ENCODE measurements around the gene LIG1.

The LIG1 gene

GRCh38 chr19:48206397-48207093, 36.4 kb upstream of the LIG1 start:
- TF ChIP-seq GLI4 (tag by site-specific recombination; IDR thresholded peaks at IDR 0.05) (no peak), SP3 (tag by site-specific recombination; IDR thresholded peaks at IDR 0.05) (no peak), SETDB1 (IDR thresholded peaks at IDR 0.05; ENCODE audit: insufficient read length, low read length) (no peak), OSR2 (tag by site-specific recombination; IDR thresholded peaks at IDR 0.05) (no peak), ZBTB17 (tag by site-specific recombination; IDR thresholded peaks at IDR 0.05) (peak; percentile 26; the same call in 1 of the 2 replicates), ZNF529 (tag by site-specific recombination; IDR thresholded peaks at IDR 0.05; ENCODE audit: insufficient replicate concordance) (no peak), ZNF473 (tag by site-specific recombination; IDR thresholded peaks at IDR 0.05) (no peak), ZNF830 (tag by site-specific recombination; IDR thresholded peaks at IDR 0.05; ENCODE audit: low read depth) (no peak)
- CTCF ChIA-PET: no interaction called here

GRCh38 chr19:48203794-48204628, 33.9 kb upstream of the LIG1 start:
- peak overlapping the region; percentile 63 for H3K4me3 ChIP-seq (ENCODE audit: low read depth, low read length)
- H3K36me3 ChIP-seq (ENCODE audit: control insufficient read depth in 2 of 2, insufficient read depth in 1 of 2, low read length in 2 of 2): no peaks in the 10 kb centered on the region
- POLR2A ChIA-PET: interaction anchor here (0.5 to 2.9 kb wide), 27 partner anchors 8 to 588 kb away, joined by 3 to 54 read pairs (median 5); partner anchors contain the start of genes CARD8, LIG1, PLA2G4C and RPL18
- CTCF ChIA-PET: interaction anchor here (0.6 to 3.6 kb wide), 15 partner anchors 13 to 638 kb away, joined by 3 to 23 read pairs (median 4); no protein-coding TSS in a partner anchor
- peak overlapping the region; percentile 37 for H3K27ac ChIP-seq (ENCODE audit: extremely low read depth, low read depth, low read length)
- peaks cover 5% of the 10 kb centered on the region; the same call in 1 of the 2 replicates for H3K4me1 ChIP-seq (ENCODE audit: control insufficient read depth, insufficient read depth, low read length)
- H3K9me3 ChIP-seq (ENCODE audit: control insufficient read depth, insufficient read depth, low read depth, low read length): no peaks in the 10 kb centered on the region
- no peak for TF ChIP-seq ZNF473 (tag by site-specific recombination; IDR thresholded peaks at IDR 0.05)
- no peak for TF ChIP-seq ZNF548 (tag by site-specific recombination; IDR thresholded peaks at IDR 0.05)
- no peak for TF ChIP-seq ZNF776 (tag by site-specific recombination; IDR thresholded peaks at IDR 0.05; ENCODE audit: borderline replicate concordance)
- no peak for TF ChIP-seq YY2 (tag by site-specific recombination; IDR thresholded peaks at IDR 0.05)
- no peak for TF ChIP-seq ZNF777 (tag by site-specific recombination; IDR thresholded peaks at IDR 0.05; ENCODE audit: borderline replicate concordance)
- TF ChIP-seq ZNF214 (tag by site-specific recombination; IDR thresholded peaks at IDR 0.05; ENCODE audit: borderline replicate concordance): no peak
- TF ChIP-seq KLF1 (tag by site-specific recombination; IDR thresholded peaks at IDR 0.05): peak; percentile 32; the same call in 1 of the 2 replicates
- 0 out of 2 replicates have a peak, but pooled peaks have one; percentile 26 for TF ChIP-seq ZNF629 (tag by site-specific recombination; IDR thresholded peaks at IDR 0.05)
- TF ChIP-seq ZNF76 (tag by site-specific recombination; IDR thresholded peaks at IDR 0.05; ENCODE audit: borderline replicate concordance, low read depth): peak; percentile 84
- TF ChIP-seq SCRT1 (tag by site-specific recombination; IDR thresholded peaks at IDR 0.05; ENCODE audit: borderline replicate concordance): peak; percentile 95
- no peak for TF ChIP-seq ZNF266 (tag by site-specific recombination; IDR thresholded peaks at IDR 0.05; ENCODE audit: low read depth)
- peak; percentile 22; the same call in 1 of the 2 replicates for TF ChIP-seq ZNF843 (tag by site-specific recombination; IDR thresholded peaks at IDR 0.05)
- peak; percentile 93; the same call in 1 of the 2 replicates for TF ChIP-seq ZNF121 (tag by site-specific recombination; IDR thresholded peaks at IDR 0.05)
- TF ChIP-seq ZNF146 (tag by site-specific recombination; IDR thresholded peaks at IDR 0.05): no peak
- TF ChIP-seq MYNN (tag by site-specific recombination; IDR thresholded peaks at IDR 0.05; ENCODE audit: borderline replicate concordance): peak; percentile 93
- TF ChIP-seq ZNF610 (tag by site-specific recombination; IDR thresholded peaks at IDR 0.05; ENCODE audit: borderline replicate concordance): 0 out of 2 replicates have a peak, but pooled peaks have one; percentile 56
- no peak; the same call in 1 of the 2 replicates for TF ChIP-seq SP7 (tag by site-specific recombination; IDR thresholded peaks at IDR 0.05)
- TF ChIP-seq ZNF600 (tag by site-specific recombination; IDR thresholded peaks at IDR 0.05): peak; percentile 26
- TF ChIP-seq ZNF692 (tag by site-specific recombination; IDR thresholded peaks at IDR 0.05): peak; percentile 97
- 0 out of 2 replicates have a peak, but pooled peaks have one; percentile 67 for TF ChIP-seq ZBTB10 (tag by site-specific recombination; IDR thresholded peaks at IDR 0.05)
- TF ChIP-seq KLF8 (tag by site-specific recombination; IDR thresholded peaks at IDR 0.05): peak; percentile 39
- TF ChIP-seq KLF9 (tag by site-specific recombination; IDR thresholded peaks at IDR 0.05; ENCODE audit: low read depth): peak; percentile 22; the same call in 1 of the 2 replicates
- TF ChIP-seq WT1 (tag by site-specific recombination; IDR thresholded peaks at IDR 0.05): 0 out of 2 replicates have a peak, but pooled peaks have one; percentile 18

More at GRCh38 chr19:48206397-48207093, 36.4 kb upstream of the LIG1 start:
- Histone ChIP-seq H3K9me3 (ENCODE audit: control insufficient read depth, insufficient read depth, low read depth, low read length) (no peaks in the 10 kb centered on the region), H3K27ac (ENCODE audit: extremely low read depth, low read depth, low read length) (no peak overlapping the region), H3K4me1 (ENCODE audit: control insufficient read depth, insufficient read depth, low read length) (peaks cover 5% of the 10 kb centered on the region; the same call in 1 of the 2 replicates), H3K4me3 (ENCODE audit: low read depth, low read length) (no peak overlapping the region), H3K36me3 (ENCODE audit: control insufficient read depth in 2 of 2, insufficient read depth in 1 of 2, low read length in 2 of 2) (peaks cover 0 to 3% of the 10 kb centered on the region in 2 experiments; a peak in 2 of 3 replicates)
- POLR2A ChIA-PET: interaction anchor here (0.6 to 1.3 kb wide), 3 partner anchors 9 to 208 kb away, joined by 3 to 6 read pairs (median 3); no protein-coding TSS in a partner anchor
